Measurements from ENCODE around the gene ZNF385D. TPM values are rescaled to one million over a fixed set of nuclear protein-coding genes. Genes with fewer than 3 reads are reported as not detected.

ZNF385D gene, protein sequence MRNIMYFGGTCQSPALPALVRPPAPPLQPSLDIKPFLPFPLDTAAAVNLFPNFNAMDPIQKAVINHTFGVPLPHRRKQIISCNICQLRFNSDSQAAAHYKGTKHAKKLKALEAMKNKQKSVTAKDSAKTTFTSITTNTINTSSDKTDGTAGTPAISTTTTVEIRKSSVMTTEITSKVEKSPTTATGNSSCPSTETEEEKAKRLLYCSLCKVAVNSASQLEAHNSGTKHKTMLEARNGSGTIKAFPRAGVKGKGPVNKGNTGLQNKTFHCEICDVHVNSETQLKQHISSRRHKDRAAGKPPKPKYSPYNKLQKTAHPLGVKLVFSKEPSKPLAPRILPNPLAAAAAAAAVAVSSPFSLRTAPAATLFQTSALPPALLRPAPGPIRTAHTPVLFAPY
- total RNA-seq: 1 to 10 TPM; 1.5 to 2.6 TPM

GRCh38 chr3:21750831-21751391 lies at the start of gene ZNF385D:
Gene ZNF385D, minus strand, starts transcription at chr3:21751210. Its CDS starts 294 bp downstream, at chr3:21750916.
- DNase-seq: peak; percentile 15
- H3K36me3 ChIP-seq: no peaks in the 10 kb centered on the region
- H3K9ac ChIP-seq (ENCODE audit: low read depth in 2 of 2, low read length in 2 of 2): no peak within 1 kb of the TSS
- H3K4me3 ChIP-seq: no peak within 1 kb of the TSS
- intact Hi-C loops (cut with DNase I): no loop called here
- TF ChIP-seq, protein P1, sequence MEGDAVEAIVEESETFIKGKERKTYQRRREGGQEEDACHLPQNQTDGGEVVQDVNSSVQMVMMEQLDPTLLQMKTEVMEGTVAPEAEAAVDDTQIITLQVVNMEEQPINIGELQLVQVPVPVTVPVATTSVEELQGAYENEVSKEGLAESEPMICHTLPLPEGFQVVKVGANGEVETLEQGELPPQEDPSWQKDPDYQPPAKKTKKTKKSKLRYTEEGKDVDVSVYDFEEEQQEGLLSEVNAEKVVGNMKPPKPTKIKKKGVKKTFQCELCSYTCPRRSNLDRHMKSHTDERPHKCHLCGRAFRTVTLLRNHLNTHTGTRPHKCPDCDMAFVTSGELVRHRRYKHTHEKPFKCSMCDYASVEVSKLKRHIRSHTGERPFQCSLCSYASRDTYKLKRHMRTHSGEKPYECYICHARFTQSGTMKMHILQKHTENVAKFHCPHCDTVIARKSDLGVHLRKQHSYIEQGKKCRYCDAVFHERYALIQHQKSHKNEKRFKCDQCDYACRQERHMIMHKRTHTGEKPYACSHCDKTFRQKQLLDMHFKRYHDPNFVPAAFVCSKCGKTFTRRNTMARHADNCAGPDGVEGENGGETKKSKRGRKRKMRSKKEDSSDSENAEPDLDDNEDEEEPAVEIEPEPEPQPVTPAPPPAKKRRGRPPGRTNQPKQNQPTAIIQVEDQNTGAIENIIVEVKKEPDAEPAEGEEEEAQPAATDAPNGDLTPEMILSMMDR (IDR thresholded peaks at IDR 0.05): no peak
- no peaks in the 10 kb centered on the region for H3K9me3 ChIP-seq
- no peaks in the 10 kb centered on the region for H3K27me3 ChIP-seq
- H3K27ac ChIP-seq: no peak within 1 kb of the TSS
- no peaks in the 10 kb centered on the region for H3K4me1 ChIP-seq

DNA sequence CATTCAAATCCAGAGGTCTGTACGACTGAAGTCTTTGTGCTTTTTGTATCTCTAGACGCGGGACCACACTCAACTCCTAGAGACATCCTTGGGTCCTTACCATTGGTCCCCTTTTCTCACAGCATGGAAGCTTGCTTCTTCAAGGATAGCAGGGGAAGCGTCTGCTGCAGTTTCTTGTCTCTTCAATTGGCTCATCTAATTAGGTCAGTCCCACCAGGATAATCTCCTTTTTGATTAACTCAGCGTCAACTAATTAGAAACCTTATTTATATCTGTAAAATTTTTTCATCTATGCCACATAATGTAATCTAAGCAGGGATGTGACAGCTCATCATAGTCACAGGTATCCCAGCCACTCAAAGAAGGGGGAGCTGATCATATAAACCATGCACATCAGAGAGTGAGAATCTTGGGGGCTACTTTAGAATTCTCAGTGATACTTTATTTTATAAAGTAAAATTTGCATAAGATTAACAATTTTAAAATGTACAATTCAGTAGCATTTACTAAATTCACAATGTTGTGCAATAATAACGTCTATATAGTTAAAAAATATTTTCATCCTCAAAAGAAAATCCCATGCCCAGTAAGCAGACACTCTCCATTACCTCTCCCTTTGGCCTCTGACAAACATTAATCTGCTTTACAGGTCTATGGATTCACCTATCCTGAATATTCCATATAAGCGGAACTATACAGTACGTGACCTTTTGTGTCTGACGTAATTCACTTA lies 47.5 kb upstream of the ZNF385D start:
- no peak for DNase-seq
- H3K4me1 ChIP-seq: no peaks in the 10 kb centered on the region
- no peak overlapping the region for H3K27ac ChIP-seq
- no peak overlapping the region for H3K4me3 ChIP-seq
- no peaks in the 10 kb centered on the region for H3K27me3 ChIP-seq
- no peak overlapping the region for H3K9ac ChIP-seq (ENCODE audit: low read depth in 2 of 2, low read length in 2 of 2)
- TF ChIP-seq, protein P1 (IDR thresholded peaks at IDR 0.05): no peak
- no peaks in the 10 kb centered on the region for H3K9me3 ChIP-seq
- intact Hi-C loops (cut with DNase I): no loop called here
- H3K36me3 ChIP-seq: no peaks in the 10 kb centered on the region

DNA sequence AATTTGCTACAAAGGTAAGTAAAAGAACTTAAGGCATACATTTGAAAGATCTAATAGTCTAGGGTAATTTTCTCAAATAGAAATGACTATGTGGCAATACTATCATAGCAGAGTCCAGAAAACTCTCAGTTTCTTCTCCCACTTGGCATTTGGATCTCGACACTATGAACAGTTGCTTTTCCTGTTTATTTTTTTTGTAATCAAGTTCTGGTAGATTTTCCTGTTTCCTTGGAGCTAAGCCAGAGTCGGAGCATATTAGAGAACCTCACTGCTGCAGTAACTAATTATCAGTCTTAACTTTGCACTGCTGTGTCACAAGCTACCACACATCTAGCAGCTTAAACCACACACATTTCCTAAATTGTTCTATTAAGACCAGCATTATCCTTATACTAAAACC lies 44.9 kb upstream of the ZNF385D start:
- Histone ChIP-seq H3K9me3 (no peaks in the 10 kb centered on the region), H3K36me3 (no peaks in the 10 kb centered on the region), H3K27ac (no peak overlapping the region), H3K9ac (ENCODE audit: low read depth in 2 of 2, low read length in 2 of 2) (no peak overlapping the region), H3K4me3 (no peak overlapping the region), H3K27me3 (no peaks in the 10 kb centered on the region), H3K4me1 (no peaks in the 10 kb centered on the region)
- intact Hi-C loops (cut with DNase I): no loop called here
- TF ChIP-seq, protein P1 (IDR thresholded peaks at IDR 0.05): no peak
- no peak for DNase-seq

- Histone ChIP-seq H3K36me3 (no peaks in the 10 kb centered on the region), H3K9ac (ENCODE audit: low read depth in 2 of 2, low read length in 2 of 2) (no peak overlapping the region), H3K9me3 (no peaks in the 10 kb centered on the region), H3K4me3 (no peak overlapping the region), H3K27me3 (no peaks in the 10 kb centered on the region), H3K27ac (no peak overlapping the region), H3K4me1 (no peaks in the 10 kb centered on the region)
- no peak for DNase-seq
- TF ChIP-seq, protein P1 (IDR thresholded peaks at IDR 0.05): no peak
- intact Hi-C loops (cut with DNase I): no loop called here
These were observed 44.3 kb upstream of the ZNF385D start for GRCh38 chr3:21795152-21795837.

DNA sequence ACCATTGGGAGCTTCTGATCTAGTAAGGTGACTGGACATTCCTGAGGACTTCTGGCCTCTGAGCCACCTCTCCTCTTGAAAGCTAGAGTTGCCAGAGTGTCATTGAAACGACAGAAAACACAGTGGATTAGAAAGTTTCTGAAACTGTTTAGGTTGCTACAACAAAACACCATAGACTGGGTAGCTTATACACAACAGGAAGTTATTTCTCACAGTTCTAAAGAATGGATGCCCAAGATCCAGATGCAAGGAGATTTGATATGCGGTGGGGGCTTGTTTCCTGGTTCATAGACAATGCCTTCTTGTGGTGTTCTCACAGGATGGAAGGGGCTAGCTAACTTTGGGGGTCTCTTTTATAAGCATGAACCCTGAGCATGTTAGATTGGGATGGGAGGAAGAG lies 43.3 kb upstream of the ZNF385D start:
- DNase-seq: no peak
- intact Hi-C loops (cut with DNase I): no loop called here
- Histone ChIP-seq H3K9me3 (no peaks in the 10 kb centered on the region), H3K36me3 (no peaks in the 10 kb centered on the region), H3K27me3 (no peaks in the 10 kb centered on the region), H3K4me3 (no peak overlapping the region), H3K9ac (ENCODE audit: low read depth in 2 of 2, low read length in 2 of 2) (no peak overlapping the region), H3K4me1 (no peaks in the 10 kb centered on the region), H3K27ac (no peak overlapping the region)
- TF ChIP-seq, protein P1 (IDR thresholded peaks at IDR 0.05): no peak

Measured in colonic mucosa (tissue), 4 donors.